Skeletal muscle satellite cell (primary cell): Measurements from ENCODE around the gene PINLYP.
"Not testable (repeated sequence)": the region's sequence is repeated elsewhere in the genome, so short reads cannot be mapped to it uniquely, and the experiment has no call there.

Source experiments
- H3K27me3 ChIP-seq: 2 replicates; pipeline ENCODE4 v1.7.0; 2013; ENCODE audit warnings: low read length; ENCODE audit not compliant: control insufficient read depth, insufficient read depth
- H3K36me3 ChIP-seq: 2 replicates; pipeline ENCODE4 v1.7.0; 2013; ENCODE audit warnings: mild to moderate bottlenecking, control low read depth, low read length; ENCODE audit not compliant: insufficient read depth
- H3K4me1 ChIP-seq: 2 replicates; pipeline ENCODE4 v1.7.0; 2013; ENCODE audit warnings: low read length; ENCODE audit not compliant: control insufficient read depth, insufficient read depth
- H3K4me2 ChIP-seq: 2 replicates; pipeline ENCODE4 v1.7.0; 2013; ENCODE audit warnings: mild to moderate bottlenecking, low read length
- H3K4me3 ChIP-seq: 2 replicates; pipeline ENCODE4 v1.7.0; 2013; ENCODE audit warnings: low read length
- H3K9ac ChIP-seq: 2 replicates; pipeline ENCODE4 v1.7.0; 2013; ENCODE audit warnings: mild to moderate bottlenecking, low read depth, low read length, moderate library complexity
- H3K9me3 ChIP-seq: replicated peaks from 2 replicates; pipeline ENCODE4 v1.7.0; 2013; ENCODE audit warnings: mild to moderate bottlenecking, control low read depth, low read length

The PINLYP gene

GRCh38 chr19:43534816-43535761, 40.5 kb upstream of the PINLYP start:
- Histone ChIP-seq H3K4me2 (peak overlapping the region; percentile 92), H3K4me3 (no peak overlapping the region), H3K4me1 (peaks cover 21% of the 10 kb centered on the region), H3K9ac (no peak overlapping the region), H3K9me3 (no peaks in the 10 kb centered on the region), H3K27me3 (no peaks in the 10 kb centered on the region), H3K36me3 (peaks cover 17% of the 10 kb centered on the region)

GRCh38 chr19:43538922-43539321, 36.7 kb upstream of the PINLYP start:
- Histone ChIP-seq H3K36me3 (peaks cover 43% of the 10 kb centered on the region), H3K4me1 (peaks cover 5% of the 10 kb centered on the region), H3K27me3 (no peaks in the 10 kb centered on the region), H3K9ac (no peak overlapping the region), H3K4me2 (no peak overlapping the region), H3K4me3 (no peak overlapping the region), H3K9me3 (no peaks in the 10 kb centered on the region)

- no peaks in the 10 kb centered on the region for H3K9me3 ChIP-seq
- peaks cover 43% of the 10 kb centered on the region for H3K36me3 ChIP-seq
- H3K27me3 ChIP-seq, result no peaks in the 10 kb centered on the region
- H3K4me1 ChIP-seq, result no peaks in the 10 kb centered on the region
- H3K4me3 ChIP-seq, result no peak overlapping the region
- H3K9ac ChIP-seq, result no peak overlapping the region
- H3K4me2 ChIP-seq, result no peak overlapping the region
Measured at GRCh38 chr19:43540381-43540780, 35.2 kb upstream of the PINLYP start.

- H3K9me3 ChIP-seq, result no peaks in the 10 kb centered on the region
- H3K36me3 ChIP-seq, result peaks cover 43% of the 10 kb centered on the region
- no peak overlapping the region for H3K4me2 ChIP-seq
- no peaks in the 10 kb centered on the region for H3K27me3 ChIP-seq
- H3K4me3 ChIP-seq, result no peak overlapping the region
- no peaks in the 10 kb centered on the region for H3K4me1 ChIP-seq
- H3K9ac ChIP-seq, result no peak overlapping the region
Measured at GRCh38 chr19:43541920-43542650, 33.5 kb upstream of the PINLYP start.

GRCh38 chr19:43544077-43544476, 31.5 kb upstream of the PINLYP start:
- Histone ChIP-seq H3K4me1 (no peaks in the 10 kb centered on the region), H3K36me3 (peaks cover 30% of the 10 kb centered on the region), H3K4me2 (no peak overlapping the region), H3K9me3 (no peaks in the 10 kb centered on the region), H3K27me3 (no peaks in the 10 kb centered on the region), H3K9ac (no peak overlapping the region), H3K4me3 (no peak overlapping the region)

DNA sequence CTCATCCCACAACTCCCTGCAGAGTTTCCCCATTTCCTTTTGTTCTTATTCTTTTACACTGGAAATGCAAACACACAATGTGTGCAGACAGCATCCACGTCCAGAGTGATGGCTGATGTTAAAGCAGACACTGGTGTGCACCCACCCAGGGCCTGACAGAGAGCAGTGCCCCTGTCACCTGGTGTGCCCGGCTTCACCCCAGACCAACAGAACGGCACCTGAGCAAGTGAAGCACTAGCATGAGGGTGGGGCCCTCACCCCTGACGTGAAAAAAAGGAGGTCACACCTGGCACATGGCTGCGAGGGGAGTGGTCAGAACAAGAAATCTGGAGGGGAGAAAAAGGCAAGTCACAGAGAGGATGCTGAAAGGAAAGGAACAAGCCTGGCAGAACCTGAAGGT, 30.3 kb upstream of the PINLYP start:
- Histone ChIP-seq H3K9ac (no peak overlapping the region), H3K27me3 (no peaks in the 10 kb centered on the region), H3K4me2 (no peak overlapping the region), H3K9me3 (no peaks in the 10 kb centered on the region), H3K36me3 (peaks cover 25% of the 10 kb centered on the region), H3K4me3 (no peak overlapping the region), H3K4me1 (no peaks in the 10 kb centered on the region)

DNA sequence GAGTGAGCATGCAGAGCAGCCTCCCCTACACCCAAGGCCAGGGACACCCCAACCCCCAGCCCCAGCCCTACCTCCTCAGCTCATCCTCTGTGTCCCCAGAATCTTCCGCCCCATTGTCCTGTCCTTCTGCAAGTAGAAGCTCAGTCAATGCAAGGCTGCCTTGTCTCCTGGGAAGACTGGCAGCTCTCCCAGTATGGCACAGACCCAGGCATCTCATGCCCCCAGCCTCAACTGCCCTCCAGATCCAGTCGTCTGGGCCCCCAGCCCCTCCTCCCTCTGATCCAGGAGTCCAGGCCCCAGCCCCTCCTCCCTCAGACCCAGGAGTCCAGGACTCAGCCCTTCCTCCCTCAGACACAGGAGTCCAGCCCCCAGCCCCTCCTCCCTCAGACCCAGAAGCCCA, 29.6 kb upstream of the PINLYP start:
- no peaks in the 10 kb centered on the region for H3K27me3 ChIP-seq
- no peak overlapping the region for H3K4me2 ChIP-seq
- no peaks in the 10 kb centered on the region for H3K4me1 ChIP-seq
- no peaks in the 10 kb centered on the region for H3K9me3 ChIP-seq
- H3K9ac ChIP-seq, result no peak overlapping the region
- peaks cover 25% of the 10 kb centered on the region for H3K36me3 ChIP-seq
- H3K4me3 ChIP-seq, result no peak overlapping the region

- H3K9me3 ChIP-seq, result no peaks in the 10 kb centered on the region
- no peak overlapping the region for H3K4me2 ChIP-seq
- no peaks in the 10 kb centered on the region for H3K4me1 ChIP-seq
- H3K36me3 ChIP-seq, result peaks cover 27% of the 10 kb centered on the region
- H3K4me3 ChIP-seq, result no peak overlapping the region
- H3K27me3 ChIP-seq, result no peaks in the 10 kb centered on the region
- H3K9ac ChIP-seq, result no peak overlapping the region
Measured at GRCh38 chr19:43546581-43546980, 29.0 kb upstream of the PINLYP start.

- H3K9me3 ChIP-seq, H3K27me3 ChIP-seq, H3K4me3 ChIP-seq, H3K4me1 ChIP-seq, H3K4me2 ChIP-seq, H3K9ac ChIP-seq: not testable (repeated sequence)
- H3K36me3 ChIP-seq, result peaks cover 24% of the 10 kb centered on the region
Measured at GRCh38 chr19:43547926-43548325, 27.7 kb upstream of the PINLYP start.

- H3K9ac ChIP-seq, result no peak overlapping the region
- H3K4me2 ChIP-seq, result no peak overlapping the region
- no peaks in the 10 kb centered on the region for H3K9me3 ChIP-seq
- H3K36me3 ChIP-seq, result peaks cover 17% of the 10 kb centered on the region
- H3K4me1 ChIP-seq, result no peaks in the 10 kb centered on the region
- H3K4me3 ChIP-seq, result no peak overlapping the region
- no peaks in the 10 kb centered on the region for H3K27me3 ChIP-seq
Measured at GRCh38 chr19:43548706-43549105, 26.9 kb upstream of the PINLYP start.

GRCh38 chr19:43551399-43552197, 24.0 kb upstream of the PINLYP start:
- H3K36me3 ChIP-seq, result peaks cover 21% of the 10 kb centered on the region
- no peaks in the 10 kb centered on the region for H3K9me3 ChIP-seq
- H3K4me1 ChIP-seq, result no peaks in the 10 kb centered on the region
- H3K4me2 ChIP-seq, result no peak overlapping the region
- no peaks in the 10 kb centered on the region for H3K27me3 ChIP-seq
- H3K4me3 ChIP-seq, result no peak overlapping the region
- H3K9ac ChIP-seq, result no peak overlapping the region
